ENCODE results near the gene VPS54.

GRCh38 chr2:63976125-63976510, 43.1 kb downstream of the VPS54 start:
- no peak for TF ChIP-seq CTCF (IDR thresholded peaks at IDR 0.05)
- no peak for TF ChIP-seq POLR2AphosphoS5 (IDR thresholded peaks at IDR 0.05)
- no peak for TF ChIP-seq POLR2A (IDR thresholded peaks at IDR 0.05; ENCODE audit: low read depth)
- TF ChIP-seq EP300 (IDR thresholded peaks at IDR 0.05), result no peak

Measured in esophagus muscularis mucosa (tissue), 4 donors.